K562 (cell line): ENCODE results near the gene AIDA.

Experiments used
- EP300 ChIP-seq: IDR thresholded peaks from 2 replicates; pipeline ENCODE4 v1.6.1; 2012; ENCODE audit warnings: low read length, improper control_type of control experiment
- JUN ChIP-seq, 2 experiments: sonication (generic) in 1 of 2; formaldehyde crosslinking in 1 of 2; IDR thresholded peaks; 2 replicates each; pipeline versions ENCODE4 v1.6.1 to v1.8.0; 2012 to 2022; ENCODE audit warnings: borderline replicate concordance in 2 of 2, mild to moderate bottlenecking in 2 of 2, improper control_type of control experiment in 1 of 2, low read depth in 1 of 2, low read length in 1 of 2, missing genetic modification reagents in 1 of 2
- MCM3 ChIP-seq: fragments of 450-650 bp; IDR thresholded peaks from 2 replicates; pipeline ENCODE4 v1.6.1; 2016
- NCOR1 ChIP-seq: fragments of 450-650 bp; IDR thresholded peaks from 2 replicates; pipeline ENCODE4 v1.6.1; 2016; ENCODE audit warnings: mild to moderate bottlenecking, moderate library complexity
- NRF1 ChIP-seq, 2 experiments: fragments of 450-650 bp; IDR thresholded peaks in 1 of 2; conservative IDR thresholded peaks in 1 of 2; 2 replicates each; pipeline ENCODE4 v1.6.1; 2014; ENCODE audit warnings: mild to moderate bottlenecking in 2 of 2
- SIN3B ChIP-seq: fragments of 450-650 bp; IDR thresholded peaks from 2 replicates; pipeline ENCODE4 v1.6.1; 2017; ENCODE audit warnings: low read depth, mild to moderate bottlenecking, moderate library complexity
- SP1 ChIP-seq: sonication (generic); formaldehyde crosslinking; IDR thresholded peaks from 2 replicates; pipeline ENCODE4 v1.8.1; 2022; ENCODE audit warnings: mild to moderate bottlenecking, missing genetic modification reagents
- TBL1XR1 ChIP-seq, 2 experiments: IDR thresholded peaks; 2 replicates each; pipeline ENCODE4 v1.6.1; 2012; ENCODE audit warnings: improper control_type of control experiment in 2 of 2, low read length in 2 of 2, mild to moderate bottlenecking in 1 of 2
- TBP ChIP-seq: optimal IDR thresholded peaks from 2 replicates; pipeline ENCODE3; 2011; ENCODE audit warnings: low read depth, low read length, improper control_type of control experiment
- THRAP3 ChIP-seq: fragments of 450-650 bp; IDR thresholded peaks from 2 replicates; pipeline ENCODE4 v1.6.1; 2016; ENCODE audit warnings: mild to moderate bottlenecking, inconsistent platforms, borderline replicate concordance

- TF ChIP-seq THRAP3 (no peak), NCOR1 (no peak), MCM3 (no peak), SIN3B (no peak), NRF1 (conservative IDR thresholded peaks at IDR 0.05 in 1 of 2, IDR thresholded peaks at IDR 0.05 in 1 of 2) (no peak), TBL1XR1 (IDR thresholded peaks at IDR 0.05; ENCODE audit: low read length in 2 of 2) (no peak), SP1 (CRISPR knock-in tag) (no peak), JUN (IDR thresholded peaks at IDR 0.05; ENCODE audit: borderline replicate concordance, low read depth, low read length) (no peak), JUN (CRISPR knock-in tag; IDR thresholded peaks at IDR 0.05; ENCODE audit: borderline replicate concordance) (no peak), EP300 (no peak), TBP (no peak)
Measured at GRCh38 chr1:222652676-222653075, 59.6 kb downstream of the AIDA start.
